ENCODE measurements around the gene PARD6A.

The PARD6A gene

GRCh38 chr16:67648764-67649407, 11.9 kb upstream of the PARD6A start:
- no peaks in the 10 kb centered on the region for H3K9me3 ChIP-seq
- DNase-seq (ENCODE audit: low spot score in 2 of 2): peak in 1 of 2 experiments; percentile 7
- peaks cover 5% of the 10 kb centered on the region for H3K4me1 ChIP-seq
- H3K27me3 ChIP-seq (ENCODE audit: low read depth): no peaks in the 10 kb centered on the region
- in situ Hi-C loops (cut with MboI; ENCODE audit: low sequenced_read_pairs): no loop called here
- H3K36me3 ChIP-seq (replicated peaks): peaks cover 8% of the 10 kb centered on the region
- H3K4me3 ChIP-seq: no peak overlapping the region

GRCh38 chr16:67649494-67649931, 11.2 kb upstream of the PARD6A start:
- no peaks in the 10 kb centered on the region for H3K27me3 ChIP-seq (ENCODE audit: low read depth)
- in situ Hi-C loops (cut with MboI; ENCODE audit: low sequenced_read_pairs): no loop called here
- peaks cover 3% of the 10 kb centered on the region for H3K4me1 ChIP-seq
- H3K9me3 ChIP-seq: no peaks in the 10 kb centered on the region
- peaks cover 8% of the 10 kb centered on the region for H3K36me3 ChIP-seq (replicated peaks)
- H3K4me3 ChIP-seq: no peak overlapping the region
- DNase-seq (ENCODE audit: low spot score in 2 of 2): peak in 1 of 2 experiments; percentile 10

GRCh38 chr16:67650023-67650422, 10.7 kb upstream of the PARD6A start:
- in situ Hi-C loops (cut with MboI; ENCODE audit: low sequenced_read_pairs): no loop called here
- Histone ChIP-seq H3K36me3 (replicated peaks) (peaks cover 13% of the 10 kb centered on the region), H3K27me3 (ENCODE audit: low read depth) (no peaks in the 10 kb centered on the region)

GRCh38 chr16:67651039-67651438, 9.7 kb upstream of the PARD6A start:
- in situ Hi-C loops (cut with MboI; ENCODE audit: low sequenced_read_pairs): no loop called here
- no peak for DNase-seq (ENCODE audit: low spot score in 2 of 2)
- no peak overlapping the region for H3K4me3 ChIP-seq
- no peaks in the 10 kb centered on the region for H3K27me3 ChIP-seq (ENCODE audit: low read depth)
- peaks cover 16% of the 10 kb centered on the region for H3K36me3 ChIP-seq (replicated peaks)
- H3K4me1 ChIP-seq: no peaks in the 10 kb centered on the region
- no peaks in the 10 kb centered on the region for H3K9me3 ChIP-seq

More at GRCh38 chr16:67650023-67650422, 10.7 kb upstream of the PARD6A start:
- Histone ChIP-seq H3K4me1 (peaks cover 3% of the 10 kb centered on the region; the same call in 1 of the 2 replicates), H3K9me3 (no peaks in the 10 kb centered on the region), H3K4me3 (no peak overlapping the region)
- peak in 1 of 2 experiments; percentile 4 for DNase-seq (ENCODE audit: low spot score in 2 of 2)

- Histone ChIP-seq H3K9me3 (no peaks in the 10 kb centered on the region), H3K27me3 (ENCODE audit: low read depth) (no peaks in the 10 kb centered on the region), H3K4me1 (no peaks in the 10 kb centered on the region), H3K4me3 (no peak overlapping the region), H3K36me3 (replicated peaks) (peaks cover 24% of the 10 kb centered on the region)
- in situ Hi-C loops (cut with MboI; ENCODE audit: low sequenced_read_pairs): no loop called here
- no peak for DNase-seq (ENCODE audit: low spot score in 2 of 2)
These were observed 8.9 kb upstream of the PARD6A start for GRCh38 chr16:67651847-67652246.

GRCh38 chr16:67652578-67653127, 8.1 kb upstream of the PARD6A start:
- DNase-seq (ENCODE audit: low spot score in 2 of 2): no peak
- Histone ChIP-seq H3K27me3 (ENCODE audit: low read depth) (no peaks in the 10 kb centered on the region), H3K9me3 (no peaks in the 10 kb centered on the region), H3K4me1 (no peaks in the 10 kb centered on the region), H3K36me3 (replicated peaks) (peaks cover 29% of the 10 kb centered on the region), H3K4me3 (no peak overlapping the region)
- in situ Hi-C loops (cut with MboI; ENCODE audit: low sequenced_read_pairs): no loop called here

- Histone ChIP-seq H3K27me3 (ENCODE audit: low read depth) (no peaks in the 10 kb centered on the region), H3K9me3 (no peaks in the 10 kb centered on the region), H3K4me3 (no peak overlapping the region), H3K4me1 (no peaks in the 10 kb centered on the region), H3K36me3 (replicated peaks) (peaks cover 35% of the 10 kb centered on the region)
- DNase-seq (ENCODE audit: low spot score in 2 of 2): no peak
- in situ Hi-C loops (cut with MboI; ENCODE audit: low sequenced_read_pairs): no loop called here
These were observed 7.5 kb upstream of the PARD6A start for GRCh38 chr16:67653128-67653788.

- peaks cover 42% of the 10 kb centered on the region for H3K36me3 ChIP-seq (replicated peaks)
- H3K27me3 ChIP-seq (ENCODE audit: low read depth): no peaks in the 10 kb centered on the region
- no peaks in the 10 kb centered on the region for H3K9me3 ChIP-seq
- H3K4me3 ChIP-seq: no peak overlapping the region
- in situ Hi-C loops (cut with MboI; ENCODE audit: low sequenced_read_pairs): no loop called here
- peaks cover under 1% of the 10 kb centered on the region for H3K4me1 ChIP-seq
- no peak for DNase-seq (ENCODE audit: low spot score in 2 of 2)
These were observed 6.9 kb upstream of the PARD6A start for GRCh38 chr16:67653789-67654402.

GRCh38 chr16:67654403-67654911, 6.3 kb upstream of the PARD6A start:
- Histone ChIP-seq H3K27me3 (ENCODE audit: low read depth) (no peaks in the 10 kb centered on the region), H3K36me3 (replicated peaks) (peaks cover 43% of the 10 kb centered on the region), H3K4me1 (peaks cover 4% of the 10 kb centered on the region), H3K4me3 (no peak overlapping the region), H3K9me3 (no peaks in the 10 kb centered on the region)
- DNase-seq (ENCODE audit: low spot score in 2 of 2): no peak
- in situ Hi-C loops (cut with MboI; ENCODE audit: low sequenced_read_pairs): no loop called here

GRCh38 chr16:67655363-67655762, 5.4 kb upstream of the PARD6A start:
- Histone ChIP-seq H3K4me3 (no peak overlapping the region), H3K27me3 (ENCODE audit: low read depth) (no peaks in the 10 kb centered on the region), H3K36me3 (replicated peaks) (peaks cover 41% of the 10 kb centered on the region), H3K4me1 (peaks cover 4% of the 10 kb centered on the region), H3K9me3 (no peaks in the 10 kb centered on the region)
- in situ Hi-C loops (cut with MboI; ENCODE audit: low sequenced_read_pairs): no loop called here
- no peak for DNase-seq (ENCODE audit: low spot score in 2 of 2)

- H3K36me3 ChIP-seq (replicated peaks): peaks cover 43% of the 10 kb centered on the region
These were observed 4.3 kb upstream of the PARD6A start for GRCh38 chr16:67656344-67657016.

GRCh38 chr16:67657017-67657608, 3.6 kb upstream of the PARD6A start:
- peaks cover 43% of the 10 kb centered on the region for H3K36me3 ChIP-seq (replicated peaks)
- H3K4me1 ChIP-seq: peaks cover 4% of the 10 kb centered on the region
- H3K4me3 ChIP-seq: no peak overlapping the region
- H3K27me3 ChIP-seq (ENCODE audit: low read depth): no peaks in the 10 kb centered on the region
- DNase-seq (ENCODE audit: low spot score in 2 of 2): no peak
- no peaks in the 10 kb centered on the region for H3K9me3 ChIP-seq
- in situ Hi-C loops (cut with MboI; ENCODE audit: low sequenced_read_pairs): no loop called here

More at GRCh38 chr16:67656344-67657016, 4.3 kb upstream of the PARD6A start:
- DNase-seq (ENCODE audit: low spot score in 2 of 2): no peak
- in situ Hi-C loops (cut with MboI; ENCODE audit: low sequenced_read_pairs): no loop called here
- Histone ChIP-seq H3K9me3 (no peaks in the 10 kb centered on the region), H3K4me1 (peaks cover 4% of the 10 kb centered on the region), H3K4me3 (no peak overlapping the region), H3K27me3 (ENCODE audit: low read depth) (no peaks in the 10 kb centered on the region)
